T1000 (cell line): ENCODE measurements around the gene GALNT15.
A peak's percentile ranks its signal among the peaks of the same experiment; 100 is the strongest.

Experiments
- DNase-seq: peaks from one replicate; lab custom pipeline; 2025; ENCODE audit warnings: mixed read lengths; lab: John Stamatoyannopoulos, UW

Gene GALNT15

DNA sequence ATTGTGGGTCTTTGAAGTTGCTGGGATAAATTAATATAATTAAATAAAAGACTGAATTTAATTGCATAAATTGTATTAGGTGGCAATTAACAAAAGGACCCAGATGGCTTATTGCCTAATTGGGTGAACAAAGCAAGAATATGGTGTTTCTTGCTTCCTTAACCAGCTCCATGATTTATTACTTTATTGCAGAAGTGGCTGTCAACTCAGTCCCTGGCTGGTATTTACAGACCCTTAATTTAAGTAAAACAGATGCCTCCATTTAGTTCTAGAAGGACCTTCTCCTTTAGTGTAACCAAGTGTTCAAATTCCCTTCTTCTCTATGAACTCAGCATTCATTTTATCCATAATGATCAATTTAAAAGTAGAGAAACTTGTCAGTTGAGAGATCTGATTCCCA is 55.2 kb downstream of the GALNT15 start:
- DNase-seq: no peak

GRCh38 chr3:16231983-16232382 is 57.5 kb downstream of the GALNT15 start:
- DNase-seq: no peak

GRCh38 chr3:16233806-16234205 is 59.3 kb downstream of the GALNT15 start:
- no peak for DNase-seq

DNA sequence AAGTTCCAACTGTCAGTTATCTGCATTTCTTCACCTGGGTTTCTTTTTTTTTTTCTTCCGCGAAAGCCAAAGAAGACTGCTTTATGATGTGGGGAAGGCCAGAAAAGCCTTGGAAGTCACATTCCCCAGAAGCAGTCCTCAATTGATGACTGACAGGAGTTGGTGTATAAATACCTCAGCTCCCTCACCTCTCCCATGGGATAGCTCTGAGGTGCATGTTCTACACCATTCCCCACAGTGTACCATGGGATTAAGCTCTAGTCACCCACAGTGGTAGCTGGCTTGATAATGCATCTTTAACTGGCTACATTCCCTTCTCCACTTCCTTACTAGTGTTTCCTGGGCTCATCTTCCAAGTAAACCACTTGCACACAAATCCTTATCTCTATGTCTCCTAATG is 59.8 kb downstream of the GALNT15 start:
- no peak for DNase-seq

- no peak for DNase-seq
Observed at GRCh38 chr3:16236030-16236639, 61.7 kb downstream of the GALNT15 start.

DNA sequence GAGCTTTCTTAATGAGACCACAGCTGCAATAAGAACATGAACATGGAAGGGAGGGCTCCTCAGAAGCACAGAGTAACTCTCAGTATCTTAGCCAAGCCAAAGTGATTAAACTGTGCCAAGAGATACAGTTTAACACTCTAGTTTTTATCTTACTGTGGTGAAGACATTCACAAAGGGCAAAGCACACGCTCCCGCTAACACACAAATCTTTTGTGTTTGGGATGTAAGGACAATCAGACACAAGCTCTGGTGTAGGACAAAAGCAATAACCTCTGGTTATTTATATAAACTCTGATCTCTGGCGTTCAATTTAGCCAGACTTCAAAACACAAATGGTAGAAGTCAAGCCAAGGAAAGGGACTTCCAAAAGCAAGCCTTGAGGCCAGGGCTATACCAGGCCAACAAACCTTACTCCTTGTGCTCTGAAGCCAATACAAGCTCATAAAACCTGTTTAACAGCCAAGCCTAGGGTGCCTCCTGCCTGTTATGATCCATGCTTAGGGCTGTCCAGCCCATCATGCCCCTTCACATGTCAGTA is 62.4 kb downstream of the GALNT15 start:
- no peak for DNase-seq

DNA sequence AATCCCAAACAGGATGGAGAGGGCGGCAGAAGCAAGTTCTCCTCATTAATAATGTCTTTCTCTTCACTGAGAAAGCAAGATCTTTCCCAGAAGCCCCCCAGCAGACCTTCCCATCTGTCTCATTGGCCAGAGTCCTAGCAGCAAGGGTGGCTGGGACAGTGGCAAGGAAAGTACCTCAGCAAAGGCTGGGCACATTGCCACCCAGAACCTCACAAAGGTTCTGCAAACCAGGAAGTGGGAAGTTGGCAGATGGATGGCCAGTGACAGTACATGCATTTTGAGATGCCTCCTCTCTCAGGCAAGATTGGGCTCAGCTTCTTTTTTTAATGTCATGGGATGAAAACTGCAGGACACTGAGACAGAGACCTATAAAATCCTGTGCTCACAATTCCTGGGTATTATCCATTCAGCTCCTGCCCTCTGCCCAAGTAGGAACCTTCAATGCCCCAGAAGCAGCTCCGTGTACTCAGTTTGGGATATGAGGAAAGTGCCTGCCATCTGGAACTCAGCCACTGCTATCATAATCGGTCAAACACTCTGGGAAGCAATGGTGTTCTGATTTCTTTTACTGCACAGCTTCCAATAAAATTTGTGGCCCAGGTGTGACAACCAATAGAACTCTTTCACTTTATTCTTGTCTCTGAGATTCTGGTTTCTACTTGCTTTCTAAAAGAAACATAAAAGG is 64.7 kb downstream of the GALNT15 start:
- DNase-seq: no peak

- no peak for DNase-seq
Observed at GRCh38 chr3:16239780-16240179, 65.3 kb downstream of the GALNT15 start.

- no peak for DNase-seq
Observed at GRCh38 chr3:16240229-16241023, 65.9 kb downstream of the GALNT15 start.

DNA sequence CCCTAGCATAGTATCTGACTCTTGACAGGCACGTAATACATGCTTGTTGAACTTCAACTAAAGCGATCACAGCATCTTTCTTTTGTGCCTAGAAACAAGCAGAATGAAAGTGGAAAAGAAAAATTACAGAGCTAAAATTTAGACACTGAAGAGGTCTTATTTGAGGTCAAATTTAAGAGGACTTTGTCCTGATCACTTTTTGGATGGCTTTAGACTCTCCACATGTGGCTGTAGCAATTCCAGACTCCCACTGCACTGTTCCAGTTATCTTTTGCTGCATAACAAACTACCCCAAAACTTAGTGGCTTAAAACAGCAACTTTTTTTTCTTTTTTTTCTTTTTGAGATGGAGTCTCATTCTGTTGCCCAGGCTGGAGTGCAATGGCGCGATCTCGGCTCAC is 66.7 kb downstream of the GALNT15 start:
- DNase-seq: no peak

GRCh38 chr3:16242177-16242576 is 67.7 kb downstream of the GALNT15 start:
- no peak for DNase-seq

- DNase-seq: no peak
Observed at GRCh38 chr3:16243706-16244490, 69.4 kb downstream of the GALNT15 start.

- no peak for DNase-seq
Observed at GRCh38 chr3:16245609-16246008, 71.1 kb downstream of the GALNT15 start.

DNA sequence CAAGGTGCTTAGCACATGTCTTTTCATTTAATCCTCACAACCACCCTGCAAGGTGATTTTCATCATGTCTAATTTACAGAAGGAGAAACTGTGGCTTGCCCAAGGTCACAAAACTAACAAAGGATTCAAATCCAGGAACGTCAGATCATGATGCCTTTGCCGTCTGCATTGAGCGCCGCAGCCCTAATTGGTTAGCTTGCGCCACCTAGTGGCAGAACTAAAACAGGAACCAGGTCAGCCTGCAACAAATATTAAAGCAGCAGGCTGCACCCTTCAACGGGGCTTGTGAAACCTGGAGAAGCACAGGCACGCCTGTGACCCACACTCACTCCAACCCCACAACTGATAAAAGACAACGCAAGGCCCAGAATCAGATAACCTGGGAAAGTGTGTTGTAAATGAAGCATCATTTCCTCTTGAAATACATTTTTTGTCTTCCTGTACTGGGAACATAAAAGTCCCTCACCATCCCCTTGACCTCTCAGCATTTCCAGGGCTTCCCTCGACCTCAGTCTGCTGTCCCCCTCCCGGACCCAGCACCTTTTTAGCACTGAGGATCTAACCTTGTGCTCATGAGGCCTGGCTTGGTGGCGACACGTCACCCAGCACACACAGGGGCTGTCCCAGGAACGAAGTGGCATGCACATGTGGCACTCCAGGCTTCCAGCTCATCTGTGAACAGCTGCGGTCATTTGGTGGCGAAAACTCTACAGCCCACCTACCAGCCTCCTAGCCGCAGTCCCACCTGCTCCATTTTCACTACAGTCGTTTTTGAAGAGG is 73.0 kb downstream of the GALNT15 start:
- peak; percentile 55 for DNase-seq

GRCh38 chr3:16248556-16248955 is 74.1 kb downstream of the GALNT15 start:
- DNase-seq: no peak

DNA sequence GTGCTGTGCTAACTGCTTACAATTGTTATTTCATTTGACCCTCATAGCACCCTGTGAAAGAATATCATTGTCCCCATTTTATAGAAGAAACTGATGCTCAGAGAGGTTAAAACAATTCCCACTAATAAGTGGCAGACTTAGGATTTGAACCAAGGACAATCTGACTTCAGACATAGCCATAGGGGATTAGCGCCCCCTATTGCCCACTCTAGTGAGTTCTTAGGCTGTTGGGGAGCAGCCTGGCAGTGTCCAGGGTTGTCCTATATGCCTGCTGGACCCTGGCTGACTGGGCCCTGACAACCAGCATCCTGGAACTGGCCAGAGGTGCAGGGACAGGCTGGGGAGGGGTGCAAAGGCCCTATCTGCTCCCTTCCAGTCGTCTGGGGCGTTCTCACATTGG is 74.9 kb downstream of the GALNT15 start:
- DNase-seq: no peak

DNA sequence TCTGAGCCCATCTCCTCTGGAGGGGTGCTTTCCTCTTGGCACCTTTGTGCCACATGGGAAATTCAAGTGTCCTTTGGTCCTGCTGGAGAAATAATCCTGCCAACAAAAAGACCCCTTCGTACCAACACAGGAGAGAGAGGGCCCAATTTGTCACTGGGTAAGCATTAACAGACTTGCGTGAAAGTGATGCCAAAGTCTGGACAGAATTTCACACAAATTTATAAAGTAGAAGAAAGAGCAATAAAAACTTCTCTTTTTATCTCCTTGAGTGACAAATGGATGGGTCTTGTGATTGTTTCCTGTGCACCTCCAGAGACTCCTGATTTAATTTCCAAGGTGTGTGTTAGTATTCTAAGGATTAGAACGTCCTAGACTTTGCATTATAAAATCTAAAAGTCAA is 75.4 kb downstream of the GALNT15 start:
- no peak for DNase-seq

GRCh38 chr3:16251316-16252085 is 77.0 kb downstream of the GALNT15 start:
- no peak for DNase-seq

DNA sequence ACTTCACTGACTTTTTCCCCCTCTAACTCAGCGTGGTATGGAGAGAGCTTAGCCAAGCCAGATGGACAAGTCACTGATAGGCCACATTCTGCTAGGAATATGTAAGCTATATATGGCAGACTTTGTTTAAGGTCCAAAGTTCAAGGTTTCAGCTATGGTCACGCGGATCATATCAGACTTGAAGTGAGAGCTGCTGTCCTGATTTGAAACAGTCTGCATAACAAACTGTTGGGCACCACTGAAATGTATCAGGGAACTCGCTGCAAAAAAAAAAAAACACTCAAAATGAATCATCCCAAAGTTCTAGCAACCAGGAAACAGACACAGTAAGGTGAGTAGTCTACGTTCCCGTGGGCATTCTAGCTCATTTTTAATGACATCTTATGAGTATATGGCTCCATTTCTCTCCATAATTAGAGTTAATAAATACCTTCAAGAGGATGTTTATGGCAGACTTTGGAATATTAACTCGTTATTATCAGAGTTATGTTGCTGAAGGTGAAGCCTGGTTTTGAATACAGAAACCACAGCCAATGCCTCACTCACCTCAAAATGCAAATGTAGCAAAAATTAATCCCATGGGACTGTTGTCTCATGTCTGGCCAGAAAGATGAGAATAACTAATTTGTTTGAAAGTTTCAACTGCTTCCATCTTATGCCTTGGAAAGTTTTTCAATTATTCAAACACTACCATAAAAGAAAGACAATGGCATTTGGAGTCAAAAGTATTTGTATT is 77.9 kb downstream of the GALNT15 start:
- DNase-seq: no peak

DNA sequence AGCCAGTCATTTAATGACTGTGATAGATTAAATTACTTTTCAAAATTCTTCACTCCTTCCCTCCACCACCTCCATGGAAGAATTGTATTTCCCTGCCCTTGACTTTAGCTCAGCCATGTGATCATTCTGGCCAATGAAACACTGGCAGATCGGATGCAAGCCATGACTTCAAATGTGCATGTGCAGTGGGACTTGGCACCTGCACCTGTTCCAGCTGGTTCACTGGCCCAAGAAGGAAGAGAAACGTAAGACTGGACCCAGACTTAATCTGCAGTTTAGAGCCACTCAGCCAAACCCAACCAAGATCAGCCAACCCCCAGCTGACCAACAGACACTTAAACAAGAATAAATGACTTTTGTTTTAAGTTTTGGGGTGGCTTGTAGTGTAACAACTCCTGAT is 78.5 kb downstream of the GALNT15 start:
- DNase-seq: no peak
